Endodermal cell (in vitro differentiated cells): ENCODE data around the gene NOG. TPM values are rescaled to one million over a fixed set of nuclear protein-coding genes. Genes with fewer than 3 reads are reported as not detected.

Experiments
- DNase-seq: peaks from one replicate; pipeline ENCODE4 v3.0.0-alpha.2; 2017
- H3K27ac ChIP-seq: 2 replicates; pipeline ENCODE4 v1.5.1; 2013; ENCODE audit warnings: mild to moderate bottlenecking, low read depth, low read length, moderate library complexity
- H3K27me3 ChIP-seq: 2 replicates; pipeline ENCODE4 v1.6.1; 2013; ENCODE audit warnings: mild to moderate bottlenecking, low read length, moderate library complexity; ENCODE audit not compliant: insufficient read depth, control insufficient read depth, poor library complexity, severe bottlenecking
- H3K36me3 ChIP-seq: 2 replicates; pipeline ENCODE4 v1.7.0; 2013; ENCODE audit warnings: mild to moderate bottlenecking, low read length, moderate library complexity; ENCODE audit not compliant: control insufficient read depth, insufficient read depth
- H3K4me1 ChIP-seq: one replicate; pipeline ENCODE4 v1.7.0; 2013; ENCODE audit warnings: low read length; ENCODE audit not compliant: control insufficient read depth, insufficient read depth
- H3K4me3 ChIP-seq: 2 replicates; pipeline ENCODE4 v1.5.1; 2013; ENCODE audit warnings: mild to moderate bottlenecking, low read length, moderate library complexity
- H3K9ac ChIP-seq: 2 replicates; pipeline ENCODE4 v1.6.1; 2013; ENCODE audit warnings: mild to moderate bottlenecking, low read length, moderate library complexity; ENCODE audit not compliant: poor library complexity, severe bottlenecking; ENCODE audit errors: extremely low read depth
- H3K9me3 ChIP-seq: 2 replicates; pipeline ENCODE4 v1.6.1; 2013; ENCODE audit warnings: mild to moderate bottlenecking, low read length, moderate library complexity; ENCODE audit not compliant: control insufficient read depth
- H3K27ac Mint-ChIP-seq: 2 replicates; pipeline ENCODE4 v1.8.0; 2020; ENCODE audit warnings: mixed read lengths
- H3K27me3 Mint-ChIP-seq: 2 replicates; pipeline ENCODE4 v1.8.0; 2021; ENCODE audit warnings: mild to moderate bottlenecking, mixed read lengths; ENCODE audit not compliant: insufficient read depth
- H3K36me3 Mint-ChIP-seq: 2 replicates; pipeline ENCODE4 v1.8.0; 2020; ENCODE audit warnings: low read depth, mixed read lengths
- H3K4me1 Mint-ChIP-seq: 2 replicates; pipeline ENCODE4 v1.8.0; 2020; ENCODE audit warnings: mixed read lengths
- H3K4me3 Mint-ChIP-seq: 2 replicates; pipeline ENCODE4 v1.8.0; 2020; ENCODE audit warnings: mild to moderate bottlenecking, moderate library complexity, mixed read lengths
- H3K9me3 Mint-ChIP-seq: 2 replicates; pipeline ENCODE4 v1.8.0; 2020; ENCODE audit warnings: mild to moderate bottlenecking, mixed read lengths
- WGBS, 2 experiments: methylation state at CpG; one replicate each; pipeline versions ENCODE4 v1.1.5 to v1.1.7; 2013; ENCODE audit warnings: missing lambda C conversion rate in 2 of 2, mixed read lengths in 1 of 2; ENCODE audit not compliant: insufficient coverage in 1 of 2, insufficient read length in 1 of 2; 5-methylcytosine and 5-hydroxymethylcytosine counted together
- total RNA-seq, 2 donors: library from RNA; stranded (reverse); fragmentation: NEBNext Ultra II Directional in 1 of 2; extraction: Animal tissue kit (Norgen Biotek cat#: 25700) in 1 of 2; gene quantifications; 2 replicates in 1 of 2; 3 replicates in 1 of 2; pipeline ENCODE4 v1.2.1, GENCODE V29; 2021
- TF ChIP-seq, protein P1 (sequence below): fragments of 200-600 bp; sonication (generic); conservative IDR thresholded peaks from 2 replicates; pipeline ENCODE4 v1.5.0; 2021; ENCODE audit warnings: antibody characterized with exemption, mild to moderate bottlenecking

The NOG gene
- total RNA-seq, 2 donors from 2014 or later = 2.0 to 6.7 TPM

DNA sequence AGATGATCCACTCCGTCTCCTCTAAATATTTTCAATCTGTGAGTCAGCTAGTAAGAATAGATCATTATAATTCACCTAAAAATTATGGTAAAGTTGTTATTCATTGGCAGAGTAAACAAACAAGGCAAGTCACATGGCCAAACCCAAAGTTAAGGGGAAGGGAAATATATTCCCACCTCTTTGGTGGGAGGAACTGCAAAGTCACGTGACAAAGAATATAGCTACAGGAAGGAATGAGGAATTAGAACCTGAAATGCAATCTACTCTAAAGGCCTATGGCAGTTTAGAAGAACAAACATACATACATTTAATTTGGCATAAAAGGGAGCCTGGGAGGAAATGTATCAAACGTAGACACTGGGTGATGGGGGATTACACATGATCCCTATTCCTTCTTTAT lies 48.9 kb downstream of the NOG start:
- Histone ChIP-seq H3K36me3 (no peaks in the 10 kb centered on the region), H3K4me1 (no peaks in the 10 kb centered on the region), H3K27me3 (peaks cover 87% of the 10 kb centered on the region), H3K9me3 (no peaks in the 10 kb centered on the region), H3K27ac (no peak overlapping the region), H3K9ac (no peak overlapping the region), H3K4me3 (no peak overlapping the region)
- 100% methylated on average over 1 of the region's 3 CpGs; no CpG with 5 or more reads in 1 of the 2 experiments for WGBS, 2 experiments
- H3K27me3 Mint-ChIP-seq = peaks cover 87% of the 10 kb centered on the region
- no peak overlapping the region for H3K27ac Mint-ChIP-seq
- DNase-seq = no peak
- no peaks in the 10 kb centered on the region for H3K9me3 Mint-ChIP-seq
- peaks cover 15% of the 10 kb centered on the region for H3K4me1 Mint-ChIP-seq
- H3K4me3 Mint-ChIP-seq = no peak overlapping the region
- TF ChIP-seq, protein P1, sequence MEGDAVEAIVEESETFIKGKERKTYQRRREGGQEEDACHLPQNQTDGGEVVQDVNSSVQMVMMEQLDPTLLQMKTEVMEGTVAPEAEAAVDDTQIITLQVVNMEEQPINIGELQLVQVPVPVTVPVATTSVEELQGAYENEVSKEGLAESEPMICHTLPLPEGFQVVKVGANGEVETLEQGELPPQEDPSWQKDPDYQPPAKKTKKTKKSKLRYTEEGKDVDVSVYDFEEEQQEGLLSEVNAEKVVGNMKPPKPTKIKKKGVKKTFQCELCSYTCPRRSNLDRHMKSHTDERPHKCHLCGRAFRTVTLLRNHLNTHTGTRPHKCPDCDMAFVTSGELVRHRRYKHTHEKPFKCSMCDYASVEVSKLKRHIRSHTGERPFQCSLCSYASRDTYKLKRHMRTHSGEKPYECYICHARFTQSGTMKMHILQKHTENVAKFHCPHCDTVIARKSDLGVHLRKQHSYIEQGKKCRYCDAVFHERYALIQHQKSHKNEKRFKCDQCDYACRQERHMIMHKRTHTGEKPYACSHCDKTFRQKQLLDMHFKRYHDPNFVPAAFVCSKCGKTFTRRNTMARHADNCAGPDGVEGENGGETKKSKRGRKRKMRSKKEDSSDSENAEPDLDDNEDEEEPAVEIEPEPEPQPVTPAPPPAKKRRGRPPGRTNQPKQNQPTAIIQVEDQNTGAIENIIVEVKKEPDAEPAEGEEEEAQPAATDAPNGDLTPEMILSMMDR = no peak
- no peaks in the 10 kb centered on the region for H3K36me3 Mint-ChIP-seq

Other genes starting within 250 kb of the NOG start
- gene C17orf67, start 240.2 kb downstream of the NOG start, total RNA-seq = 1 to 10 TPM; 1.2 to 1.5 TPM
- 1 to 10 TPM; 3.5 to 7.1 TPM for gene DGKE, start 240.5 kb downstream of the NOG start, total RNA-seq